HepG2 (cell line): ENCODE results near the gene TRPT1. TPM values are rescaled to one million over a fixed set of nuclear protein-coding genes. Genes with fewer than 3 reads are reported as not detected.
A peak's percentile ranks its signal among the peaks of the same experiment; 100 is the strongest.

Experiments used
- ARHGAP35 ChIP-seq: sonication (generic); formaldehyde crosslinking; IDR thresholded peaks from 2 replicates; pipeline ENCODE4 v1.9.0; 2022; ENCODE audit warnings: mild to moderate bottlenecking, inconsistent platforms, moderate library complexity, missing genetic modification reagents, borderline replicate concordance
- CCDC6 ChIP-seq: sonication (generic); formaldehyde crosslinking; IDR thresholded peaks from 2 replicates; pipeline ENCODE4 v1.8.1; 2022; ENCODE audit warnings: mild to moderate bottlenecking, missing genetic modification reagents, moderate library complexity
- HIVEP1 ChIP-seq: sonication (generic); formaldehyde crosslinking; IDR thresholded peaks from 2 replicates; pipeline ENCODE4 v1.4.0; 2020; ENCODE audit warnings: mild to moderate bottlenecking, missing genetic modification reagents
- HOXA5 ChIP-seq: sonication (generic); formaldehyde crosslinking; IDR thresholded peaks from 2 replicates; pipeline ENCODE4 v1.4.0; 2020; ENCODE audit warnings: missing genetic modification reagents
- KMT2B ChIP-seq: IDR thresholded peaks from 2 replicates; pipeline ENCODE4 v1.6.1; 2016; ENCODE audit warnings: missing genetic modification reagents, missing compliant biosample characterization
- NFAT5 ChIP-seq: sonication (generic); formaldehyde crosslinking; IDR thresholded peaks from 2 replicates; pipeline ENCODE4 v1.4.0; 2020; ENCODE audit warnings: missing genetic modification reagents
- NFIB ChIP-seq: sonication (generic); formaldehyde crosslinking; IDR thresholded peaks from 2 replicates; pipeline ENCODE4 v1.9.0; 2021; ENCODE audit warnings: missing genetic modification reagents, mild to moderate bottlenecking, borderline replicate concordance
- NR2F1 ChIP-seq, 2 experiments: fragments of 450-650 bp in 1 of 2; formaldehyde crosslinking in 1 of 2; IDR thresholded peaks; 2 replicates each; pipeline versions ENCODE4 v1.5.0 to v1.6.1; 2016 to 2020; ENCODE audit warnings: mild to moderate bottlenecking in 1 of 2, missing compliant biosample characterization in 1 of 2, missing genetic modification reagents in 1 of 2, moderate library complexity in 1 of 2
- ZBTB14 ChIP-seq: sonication (generic); formaldehyde crosslinking; IDR thresholded peaks from 2 replicates; pipeline ENCODE4 v1.4.0; 2020; ENCODE audit warnings: missing genetic modification reagents
- ZBTB3 ChIP-seq: sonication (generic); formaldehyde crosslinking; IDR thresholded peaks from 2 replicates; pipeline ENCODE4 v1.4.0; 2020; ENCODE audit warnings: low read depth, mild to moderate bottlenecking, moderate library complexity, missing genetic modification reagents, borderline replicate concordance
- ZC3H4 ChIP-seq: sonication (generic); formaldehyde crosslinking; IDR thresholded peaks from 2 replicates; pipeline ENCODE4 v1.4.0; 2020; ENCODE audit warnings: missing genetic modification reagents, borderline replicate concordance
- ZEB1 ChIP-seq: IDR thresholded peaks from 2 replicates; pipeline ENCODE4 v1.6.1; 2012; ENCODE audit warnings: mild to moderate bottlenecking, low read depth, inconsistent platforms; ENCODE audit not compliant: insufficient replicate concordance
- ZNF280D ChIP-seq: sonication (generic); formaldehyde crosslinking; IDR thresholded peaks from 2 replicates; pipeline ENCODE4 v1.5.1; 2020; ENCODE audit warnings: mild to moderate bottlenecking, missing genetic modification reagents
- ZSCAN25 ChIP-seq: sonication (generic); formaldehyde crosslinking; IDR thresholded peaks from 2 replicates; pipeline ENCODE4 v1.8.0; 2022; ENCODE audit warnings: mild to moderate bottlenecking, missing genetic modification reagents
- polyA plus RNA-seq, 8 experiments: library from polyadenylated mRNA; depleted of rRNA in 3 of 8; stranded (reverse) in 7 of 8; unstranded in 1 of 8; fragments of >200 nt; fragmentation: Illumina TruSeq in 4 of 8; extraction: Trizol in 4 of 8; gene quantifications; 2 replicates each; pipeline versions ENCODE4 v1.2.1 to v1.2.3, GENCODE V29; 2011 to 2016; ENCODE audit warnings: low read depth in 4 of 8, missing spikeins in 1 of 8, mixed read lengths in 1 of 8; ENCODE audit not compliant: insufficient read depth in 1 of 8
- total RNA-seq, 5 experiments: library from RNA; depleted of rRNA; stranded (reverse); fragments of >200 nt; fragmentation: Illumina TruSeq; extraction: Trizol; gene quantifications; 2 replicates each; pipeline ENCODE4 v1.2.3, GENCODE V29; 2016; ENCODE audit warnings: low read depth in 1 of 5

The TRPT1 gene
- total and polyA plus RNA-seq, 2 of the 13 experiments (the other 11 are each of a cell fraction or from before 2014, with no cell fraction given), result 24.8 to 40.7 TPM

- TF ChIP-seq ZSCAN25 (CRISPR knock-in tag) (peak; percentile 51; the same call in 1 of the 2 replicates), ZC3H4 (CRISPR knock-in tag) (no peak), NFAT5 (no peak), KMT2B (CRISPR knock-in tag) (no peak), NFIB (CRISPR knock-in tag) (no peak), ZBTB3 (CRISPR knock-in tag) (no peak), ZEB1 (no peak), ZNF280D (CRISPR knock-in tag) (no peak), ZBTB14 (no peak), ARHGAP35 (CRISPR knock-in tag) (no peak), HOXA5 (CRISPR knock-in tag) (no peak), NR2F1 (CRISPR knock-in tag; IDR thresholded peaks at IDR 0.05) (no peak), CCDC6 (CRISPR knock-in tag) (no peak), HIVEP1 (CRISPR knock-in tag) (peak; percentile 45; the same call in 1 of the 2 replicates)
Measured at GRCh38 chr11:64234647-64235379, 8.8 kb upstream of the TRPT1 start (continued).
